Measurements from ENCODE around the gene FUNDC2.
A peak's percentile ranks its signal among the peaks of the same experiment; 100 is the strongest.

Gene FUNDC2

DNA sequence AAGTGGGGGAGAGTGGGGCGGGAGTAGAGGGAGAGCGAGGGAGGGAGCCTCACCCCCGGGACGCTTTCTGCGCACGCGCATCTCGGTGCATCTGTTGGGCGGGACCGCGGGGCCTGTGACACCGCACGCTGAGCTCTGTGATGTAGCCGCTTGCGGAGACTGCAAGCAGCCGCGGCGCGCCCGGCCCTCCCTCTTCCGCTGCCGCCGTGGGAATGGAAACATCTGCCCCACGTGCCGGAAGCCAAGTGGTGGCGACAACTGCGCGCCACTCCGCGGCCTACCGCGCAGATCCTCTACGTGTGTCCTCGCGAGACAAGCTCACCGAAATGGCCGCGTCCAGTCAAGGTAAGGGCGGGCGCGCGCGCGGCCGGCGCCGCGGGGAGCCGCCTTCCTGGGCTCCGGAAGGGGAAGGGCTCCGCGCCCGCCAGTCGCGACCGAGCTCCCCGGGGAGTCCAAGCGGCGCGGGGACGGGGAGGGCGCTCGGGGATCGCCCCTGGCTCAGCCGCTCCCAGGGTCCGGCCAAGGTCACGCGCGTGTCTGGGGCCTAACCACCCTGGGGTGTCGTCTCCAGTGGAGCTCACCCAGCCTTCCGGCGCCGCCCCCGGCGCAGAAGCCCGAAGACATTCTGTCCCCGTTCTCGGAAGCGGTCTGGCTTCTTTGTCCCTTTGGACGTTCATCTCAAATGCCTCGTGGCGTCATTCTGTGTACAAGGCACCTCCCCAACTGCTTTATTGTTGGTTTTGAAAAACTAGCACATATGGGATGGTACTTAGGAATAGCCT, at the start of gene FUNDC2:
FUNDC2 (plus strand) TSS at position 118 of the 782 bp plus-strand sequence; CDS start at position 213, 95 bp downstream.
- Histone ChIP-seq H3K36me3 (no peaks in the 10 kb centered on the region), H4K20me1 (0 out of 2 replicates have a peak, but pooled peaks cover 10% of the 10 kb centered on the region), H3K9me3 (no peaks in the 10 kb centered on the region), H3K9ac (peak within 1 kb of the TSS; percentile 90), H3K27ac (peak within 1 kb of the TSS; percentile 96), H3K4me2 (peak within 1 kb of the TSS; percentile 75), H3K4me1 (peaks cover 13% of the 10 kb centered on the region), H3K4me3 (peak within 1 kb of the TSS; percentile 73), H3K27me3 (peaks cover 34% of the 10 kb centered on the region)
- TF ChIP-seq Cebpa-rat (IDR thresholded peaks at IDR 0.05): no peak

GRCh38 chrX:154979629-154980028, 47.0 kb upstream of the FUNDC2 start:
- Histone ChIP-seq H3K9ac (no peak overlapping the region), H3K4me3 (no peak overlapping the region), H4K20me1 (no peaks in the 10 kb centered on the region), H3K4me2 (no peak overlapping the region), H3K27me3 (peaks cover 12% of the 10 kb centered on the region), H3K4me1 (no peaks in the 10 kb centered on the region), H3K27ac (no peak overlapping the region), H3K9me3 (no peaks in the 10 kb centered on the region), H3K36me3 (no peaks in the 10 kb centered on the region)
- no peak for TF ChIP-seq Cebpa-rat (IDR thresholded peaks at IDR 0.05)

GRCh38 chrX:154980330-154981115, 46.1 kb upstream of the FUNDC2 start:
- Histone ChIP-seq H3K36me3 (no peaks in the 10 kb centered on the region), H3K4me1 (no peaks in the 10 kb centered on the region), H3K4me3 (no peak overlapping the region), H3K9ac (no peak overlapping the region), H3K27me3 (peaks cover 21% of the 10 kb centered on the region), H3K4me2 (peak overlapping the region; percentile 33), H3K27ac (no peak overlapping the region), H3K9me3 (no peaks in the 10 kb centered on the region), H4K20me1 (no peaks in the 10 kb centered on the region)
- TF ChIP-seq Cebpa-rat (IDR thresholded peaks at IDR 0.05): no peak

DNA sequence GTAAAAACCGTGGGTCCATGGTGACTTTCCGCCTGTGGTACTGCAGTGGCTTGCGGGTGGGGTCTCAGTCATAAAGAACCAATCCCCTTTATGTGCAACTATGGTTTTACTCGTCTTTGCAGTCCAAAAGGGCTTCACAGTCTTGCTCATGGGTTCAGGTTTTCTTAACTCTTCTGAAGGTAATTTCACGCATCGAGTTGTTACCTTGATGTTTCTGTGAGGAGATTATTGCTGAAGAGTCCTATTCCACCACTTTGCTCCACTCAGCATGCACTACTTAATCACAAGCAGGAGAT, 45.6 kb upstream of the FUNDC2 start:
- H3K4me2 ChIP-seq: peak overlapping the region; percentile 33
- H3K27ac ChIP-seq: no peak overlapping the region
- H3K9ac ChIP-seq: no peak overlapping the region
- H3K9me3 ChIP-seq: no peaks in the 10 kb centered on the region
- H3K36me3 ChIP-seq: no peaks in the 10 kb centered on the region
- H3K27me3 ChIP-seq: peaks cover 27% of the 10 kb centered on the region
- H3K4me3 ChIP-seq: no peak overlapping the region
- H4K20me1 ChIP-seq: no peaks in the 10 kb centered on the region
- H3K4me1 ChIP-seq: no peaks in the 10 kb centered on the region
- no peak for TF ChIP-seq Cebpa-rat (IDR thresholded peaks at IDR 0.05)

DNA sequence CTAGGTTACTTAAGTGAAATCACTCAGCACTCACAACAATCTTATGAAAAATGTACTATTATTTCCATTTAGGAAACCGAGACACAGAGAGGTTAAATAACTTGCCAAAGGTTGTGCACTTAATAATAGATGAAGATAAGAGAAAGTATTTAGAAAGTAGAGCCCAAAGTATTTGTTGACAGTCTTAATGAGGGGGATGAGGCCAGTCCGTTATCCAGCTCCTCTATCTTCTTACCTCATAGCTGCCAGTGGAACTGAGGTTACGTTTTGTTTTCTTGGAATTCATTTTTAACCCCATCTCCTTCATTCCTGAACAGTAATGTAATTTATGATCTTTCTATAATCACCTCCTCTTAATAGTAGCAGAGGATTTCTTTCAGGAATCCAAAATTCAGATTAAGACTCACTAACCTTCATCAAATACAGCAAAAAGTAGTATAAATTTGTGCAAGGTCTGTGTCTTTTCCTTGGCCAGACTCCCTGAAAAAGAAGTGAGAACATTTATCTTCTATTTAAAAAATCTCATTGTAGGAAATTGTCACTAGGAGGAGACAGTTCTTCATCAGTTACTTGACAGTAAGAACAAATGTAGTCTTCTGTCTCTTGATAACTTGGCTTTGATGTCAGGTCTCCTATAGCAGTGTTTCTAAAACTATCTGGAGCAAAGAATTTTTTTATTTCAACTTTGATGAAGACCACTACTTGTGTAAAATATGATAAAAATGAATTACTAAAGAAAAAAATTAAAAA, 39.6 kb upstream of the FUNDC2 start:
- Histone ChIP-seq H3K4me2 (no peak overlapping the region), H3K36me3 (no peaks in the 10 kb centered on the region), H4K20me1 (no peaks in the 10 kb centered on the region), H3K27ac (no peak overlapping the region), H3K4me1 (no peaks in the 10 kb centered on the region), H3K4me3 (no peak overlapping the region), H3K9ac (no peak overlapping the region), H3K9me3 (no peaks in the 10 kb centered on the region), H3K27me3 (peaks cover 65% of the 10 kb centered on the region)
- no peak for TF ChIP-seq Cebpa-rat (IDR thresholded peaks at IDR 0.05)

DNA sequence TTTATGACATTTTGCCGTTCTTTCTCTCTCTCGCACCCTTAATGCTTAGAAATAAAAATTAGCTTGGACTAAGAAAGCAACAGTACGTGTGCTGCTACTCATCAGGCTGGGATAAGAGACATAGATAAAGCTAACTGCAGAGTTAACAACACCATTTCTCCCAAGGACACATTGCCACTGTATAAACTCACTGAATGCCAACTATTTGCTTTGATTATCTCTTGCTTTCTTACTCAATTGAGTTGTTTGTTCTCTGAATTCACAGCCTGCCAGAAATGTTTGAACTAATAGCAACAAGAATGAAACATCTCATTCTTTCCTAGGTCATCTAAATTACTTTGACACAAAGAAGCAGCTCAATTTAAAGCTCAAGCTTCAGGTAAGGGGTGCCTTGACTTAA, 38.7 kb upstream of the FUNDC2 start:
- H3K9ac ChIP-seq: no peak overlapping the region
- H4K20me1 ChIP-seq: no peaks in the 10 kb centered on the region
- H3K27ac ChIP-seq: no peak overlapping the region
- no peaks in the 10 kb centered on the region for H3K36me3 ChIP-seq
- H3K4me1 ChIP-seq: no peaks in the 10 kb centered on the region
- no peak for TF ChIP-seq Cebpa-rat (IDR thresholded peaks at IDR 0.05)
- H3K9me3 ChIP-seq: no peaks in the 10 kb centered on the region
- no peak overlapping the region for H3K4me3 ChIP-seq
- H3K27me3 ChIP-seq: peaks cover 70% of the 10 kb centered on the region
- H3K4me2 ChIP-seq: no peak overlapping the region

DNA sequence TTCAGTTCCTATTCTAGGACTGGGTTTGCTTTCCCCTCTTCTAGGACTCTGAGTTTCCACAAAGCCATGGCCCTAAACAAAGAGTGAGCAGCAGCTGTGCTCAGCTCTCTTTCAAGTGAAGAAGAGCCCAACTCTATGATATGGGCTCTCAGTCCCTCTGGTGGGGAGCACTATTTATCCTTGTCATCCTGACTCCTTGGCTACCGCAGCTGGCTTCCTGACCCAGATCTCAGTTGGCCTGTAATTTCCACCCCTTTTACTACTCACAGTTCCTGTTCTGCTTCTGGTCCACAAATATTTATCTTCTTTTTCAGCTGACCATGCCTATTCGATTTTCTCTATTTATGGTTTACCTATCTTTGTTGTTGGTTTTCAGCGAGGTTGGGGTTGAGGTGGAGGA, 37.9 kb upstream of the FUNDC2 start:
- H3K4me1 ChIP-seq: no peaks in the 10 kb centered on the region
- peaks cover 71% of the 10 kb centered on the region for H3K27me3 ChIP-seq
- H3K9me3 ChIP-seq: no peaks in the 10 kb centered on the region
- H3K9ac ChIP-seq: no peak overlapping the region
- no peak overlapping the region for H3K4me3 ChIP-seq
- TF ChIP-seq Cebpa-rat (IDR thresholded peaks at IDR 0.05): no peak
- no peaks in the 10 kb centered on the region for H4K20me1 ChIP-seq
- H3K36me3 ChIP-seq: no peaks in the 10 kb centered on the region
- no peak overlapping the region for H3K27ac ChIP-seq
- H3K4me2 ChIP-seq: no peak overlapping the region

DNA sequence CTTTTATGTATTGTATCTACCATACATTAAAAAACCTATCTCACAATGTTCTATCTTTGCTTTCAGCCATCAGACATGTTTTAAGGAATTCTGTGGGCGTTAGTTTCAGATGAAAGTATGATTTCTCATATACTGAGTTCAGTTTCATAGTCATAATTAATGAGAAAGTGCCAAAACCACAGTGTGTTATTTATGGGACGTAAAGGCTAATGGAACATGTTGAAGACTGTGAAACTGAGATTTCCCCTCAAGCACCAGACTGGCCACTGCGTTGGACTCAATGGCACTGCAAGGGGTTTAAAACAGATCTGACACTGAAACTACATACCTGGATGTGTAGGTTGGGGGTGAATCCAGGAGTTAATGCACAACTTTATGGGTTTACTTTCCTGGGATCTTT, 36.1 kb upstream of the FUNDC2 start:
- Histone ChIP-seq H3K4me2 (no peak overlapping the region), H3K27me3 (peaks cover 55% of the 10 kb centered on the region), H3K4me1 (no peaks in the 10 kb centered on the region)

GRCh38 chrX:154991039-154991438, 35.6 kb upstream of the FUNDC2 start:
- H3K4me2 ChIP-seq: no peak overlapping the region

More for the DNA sequence above, 36.1 kb upstream of the FUNDC2 start:
- no peak overlapping the region for H3K27ac ChIP-seq
- H3K9me3 ChIP-seq: no peaks in the 10 kb centered on the region
- no peaks in the 10 kb centered on the region for H4K20me1 ChIP-seq
- no peak overlapping the region for H3K4me3 ChIP-seq
- TF ChIP-seq Cebpa-rat (IDR thresholded peaks at IDR 0.05): no peak
- no peak overlapping the region for H3K9ac ChIP-seq
- H3K36me3 ChIP-seq: no peaks in the 10 kb centered on the region

DNA sequence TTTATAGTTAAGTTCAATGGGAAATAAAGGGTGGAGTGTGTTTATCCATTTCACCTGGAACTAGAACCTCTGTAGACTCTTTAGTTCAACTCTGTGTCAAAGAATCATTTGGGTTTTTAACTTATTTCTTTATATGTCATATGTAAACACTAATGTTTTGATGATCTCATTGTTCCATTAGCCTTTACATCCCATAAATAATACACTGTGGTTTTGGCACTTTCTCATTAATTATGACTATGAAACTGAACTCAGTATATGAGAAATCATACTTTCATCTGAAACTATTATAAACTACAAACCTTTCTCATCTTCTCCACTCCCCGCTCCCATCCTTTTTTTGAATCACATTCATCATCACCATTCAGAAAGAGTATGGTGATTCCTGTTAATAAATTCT, 35.2 kb upstream of the FUNDC2 start:
- Histone ChIP-seq H3K4me2 (no peak overlapping the region), H3K27ac (no peak overlapping the region), H3K4me1 (no peaks in the 10 kb centered on the region), H3K4me3 (no peak overlapping the region), H4K20me1 (no peaks in the 10 kb centered on the region), H3K27me3 (peaks cover 45% of the 10 kb centered on the region), H3K9me3 (no peaks in the 10 kb centered on the region), H3K36me3 (no peaks in the 10 kb centered on the region), H3K9ac (no peak overlapping the region)
- TF ChIP-seq Cebpa-rat (IDR thresholded peaks at IDR 0.05): no peak

More at GRCh38 chrX:154991039-154991438, 35.6 kb upstream of the FUNDC2 start:
- no peak for TF ChIP-seq Cebpa-rat (IDR thresholded peaks at IDR 0.05)
- Histone ChIP-seq H3K27me3 (peaks cover 50% of the 10 kb centered on the region), H3K9me3 (no peaks in the 10 kb centered on the region), H3K4me3 (no peak overlapping the region), H3K27ac (no peak overlapping the region), H3K9ac (no peak overlapping the region), H4K20me1 (no peaks in the 10 kb centered on the region), H3K4me1 (no peaks in the 10 kb centered on the region), H3K36me3 (no peaks in the 10 kb centered on the region)

All from BLaER1 (cell line).